Measurements from ENCODE around the gene SLC38A1.

SLC38A1 gene

DNA sequence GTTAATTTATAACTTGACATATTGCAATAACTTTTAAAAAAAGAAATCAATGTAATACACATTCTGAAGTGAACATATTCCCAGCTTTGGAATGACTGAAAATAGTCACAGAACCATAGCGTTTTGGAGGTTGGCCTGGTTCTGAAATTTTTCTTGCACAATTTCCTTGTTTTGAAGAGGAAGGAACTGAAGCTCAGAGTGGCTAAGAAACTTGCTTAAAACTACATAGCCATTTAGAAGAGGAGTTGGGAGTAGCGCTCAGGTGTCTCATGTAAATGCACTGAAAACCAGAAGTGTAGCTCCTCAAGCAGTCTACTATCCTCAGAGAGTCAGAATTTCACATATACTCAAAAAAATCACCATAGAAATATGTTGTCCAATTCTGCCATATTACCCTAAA lies 41.2 kb downstream of the SLC38A1 start:
- no peak for DNase-seq

DNA sequence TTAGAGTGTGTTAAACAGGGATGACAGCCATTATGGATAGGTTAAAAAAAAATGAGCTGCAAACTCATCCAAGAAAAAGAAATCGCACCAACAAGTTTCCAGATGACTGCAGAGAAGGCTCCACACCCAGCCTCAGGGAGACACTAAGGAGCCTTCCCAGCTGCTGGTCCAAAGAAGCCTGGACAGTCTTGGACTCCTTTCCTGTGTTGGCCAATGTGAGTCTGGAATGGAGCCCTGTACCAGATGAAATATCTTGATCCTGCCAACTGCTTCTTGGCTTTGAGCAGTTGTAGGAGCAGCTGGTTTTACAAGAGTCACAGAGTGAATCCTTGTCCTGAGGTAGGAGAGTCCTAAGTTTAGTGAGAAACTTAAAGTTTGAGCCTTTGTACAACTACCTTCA lies 44.5 kb downstream of the SLC38A1 start:
- no peak for DNase-seq

GRCh38 chr12:46223047-46223446 lies 45.8 kb downstream of the SLC38A1 start:
- no peak for DNase-seq

DNA sequence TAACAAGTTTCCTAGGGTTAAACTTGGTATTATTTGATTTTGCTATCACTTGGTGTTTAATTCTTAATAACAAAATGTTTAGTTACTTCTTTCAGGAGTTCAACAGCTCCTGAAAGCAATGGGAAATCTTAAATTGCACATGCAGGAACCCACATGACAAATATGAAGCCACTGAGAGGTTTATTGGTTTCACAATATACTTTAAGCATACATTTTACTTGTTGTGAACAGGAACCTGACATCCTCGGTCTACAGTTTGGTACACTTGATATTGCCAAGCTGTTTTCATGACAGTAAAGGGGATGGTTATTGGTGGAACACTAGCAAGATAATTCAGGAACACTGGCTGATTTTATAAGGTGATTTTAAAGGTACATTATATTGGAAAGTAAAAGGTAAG lies 46.2 kb downstream of the SLC38A1 start:
- DNase-seq, result no peak

- DNase-seq, result no peak
These were observed 47.4 kb downstream of the SLC38A1 start for GRCh38 chr12:46221255-46222128.

DNA sequence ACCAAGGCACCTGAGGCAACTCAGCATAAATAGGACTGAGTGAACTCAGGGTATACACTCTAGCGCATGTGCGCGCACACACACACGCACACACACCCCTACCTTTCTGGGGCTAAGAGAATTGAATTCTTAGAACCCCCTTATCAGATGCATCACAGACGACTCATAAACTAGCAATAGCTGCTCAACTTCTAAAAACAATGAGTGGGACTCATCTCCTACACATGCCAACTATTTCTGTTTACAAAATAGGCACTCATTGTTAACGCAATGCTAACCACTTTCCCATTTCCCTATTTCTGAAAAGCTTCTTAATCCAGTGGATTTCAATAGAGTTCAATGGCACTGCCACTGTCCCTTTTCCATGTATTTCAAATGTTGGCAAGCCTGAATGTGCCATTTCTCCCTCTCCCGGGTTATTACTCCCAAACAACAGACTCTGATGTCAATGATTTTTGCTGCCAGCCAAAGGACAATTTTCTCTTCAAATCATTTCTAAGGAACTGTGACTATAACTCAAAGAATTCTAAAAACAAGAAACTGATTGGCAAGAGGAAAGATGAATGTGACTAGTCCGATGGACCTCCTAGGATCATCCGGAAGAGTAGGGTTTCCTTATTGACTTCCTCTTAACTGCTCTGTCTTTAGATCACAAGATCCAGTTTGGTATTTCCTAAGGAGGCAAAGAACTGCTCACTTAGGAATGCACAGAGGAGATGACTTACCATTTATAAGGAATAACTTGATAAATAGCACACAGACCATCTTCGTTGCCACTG lies 48.8 kb downstream of the SLC38A1 start:
- DNase-seq, result no peak

DNA sequence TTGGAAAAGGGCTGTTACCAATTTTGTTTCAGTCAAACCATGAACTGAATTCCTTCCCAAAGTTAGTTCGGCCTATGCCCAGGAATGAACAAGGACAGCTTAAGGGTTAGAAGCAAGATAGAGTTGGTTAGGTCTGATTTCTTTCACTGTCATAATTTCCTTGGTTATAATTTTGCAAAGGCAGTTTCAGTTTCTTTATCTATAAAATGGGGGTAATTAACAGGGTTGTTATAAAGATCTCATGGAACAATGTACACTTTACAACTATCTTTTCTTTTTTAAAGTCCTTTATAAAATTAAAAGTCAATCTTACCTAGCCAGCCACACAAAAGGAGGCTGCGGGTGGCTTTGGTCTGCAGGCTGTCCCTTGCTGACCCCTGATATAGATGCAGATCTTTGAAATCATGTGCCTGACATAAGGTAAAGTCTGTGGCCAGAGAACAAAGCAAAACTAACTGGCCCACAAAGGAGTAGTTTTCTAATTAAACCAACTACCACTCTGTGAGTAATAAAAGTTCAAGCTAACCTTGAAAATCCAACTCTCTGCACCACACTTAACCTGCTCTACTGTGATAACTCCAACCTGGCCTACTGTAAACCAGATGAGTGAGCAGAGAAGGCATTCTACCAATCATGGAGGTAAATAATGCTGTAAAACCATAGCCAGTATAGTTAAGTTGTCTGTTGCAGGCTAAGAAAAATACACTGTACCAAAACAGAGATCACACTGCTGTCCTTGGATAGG lies 49.5 kb downstream of the SLC38A1 start:
- no peak for DNase-seq

- no peak for DNase-seq
These were observed 50.3 kb downstream of the SLC38A1 start for GRCh38 chr12:46218322-46219095.

DNA sequence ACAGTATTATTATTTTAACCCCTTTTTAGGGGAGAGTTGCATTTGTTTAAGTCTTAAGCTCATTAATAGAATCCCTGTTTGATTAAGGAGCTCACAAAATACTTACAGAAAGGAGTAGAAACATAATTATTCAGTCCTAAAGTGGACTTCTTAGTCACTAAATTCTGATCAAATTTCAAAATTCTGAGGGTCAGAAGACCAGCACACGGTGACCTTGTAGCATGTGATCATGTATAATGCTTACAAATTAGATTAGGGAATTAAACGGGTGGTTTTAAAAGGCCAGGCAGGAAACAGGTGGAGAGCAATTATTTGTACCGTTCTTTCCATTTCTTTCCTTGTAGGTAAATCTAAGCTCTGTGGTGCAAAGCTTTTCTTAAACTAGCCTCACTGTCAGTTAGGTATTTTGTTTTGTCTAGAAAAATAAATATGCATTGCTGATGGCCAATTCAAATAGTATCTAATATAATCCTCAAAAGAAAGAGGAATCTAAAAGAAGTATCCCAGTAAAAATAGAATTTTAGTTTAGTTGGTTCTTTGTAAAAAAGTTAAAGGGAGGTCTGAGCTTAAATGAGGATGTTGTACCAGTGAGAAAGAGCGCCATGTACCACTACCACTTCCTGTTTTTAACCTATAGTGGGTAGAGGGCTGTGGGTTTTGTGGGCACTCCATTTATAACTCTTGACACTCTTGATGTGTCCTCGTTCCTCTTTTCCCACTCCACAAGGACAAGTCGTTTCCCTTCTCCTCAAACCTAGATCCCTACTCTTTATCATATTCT lies 51.1 kb downstream of the SLC38A1 start:
- DNase-seq, result no peak

DNA sequence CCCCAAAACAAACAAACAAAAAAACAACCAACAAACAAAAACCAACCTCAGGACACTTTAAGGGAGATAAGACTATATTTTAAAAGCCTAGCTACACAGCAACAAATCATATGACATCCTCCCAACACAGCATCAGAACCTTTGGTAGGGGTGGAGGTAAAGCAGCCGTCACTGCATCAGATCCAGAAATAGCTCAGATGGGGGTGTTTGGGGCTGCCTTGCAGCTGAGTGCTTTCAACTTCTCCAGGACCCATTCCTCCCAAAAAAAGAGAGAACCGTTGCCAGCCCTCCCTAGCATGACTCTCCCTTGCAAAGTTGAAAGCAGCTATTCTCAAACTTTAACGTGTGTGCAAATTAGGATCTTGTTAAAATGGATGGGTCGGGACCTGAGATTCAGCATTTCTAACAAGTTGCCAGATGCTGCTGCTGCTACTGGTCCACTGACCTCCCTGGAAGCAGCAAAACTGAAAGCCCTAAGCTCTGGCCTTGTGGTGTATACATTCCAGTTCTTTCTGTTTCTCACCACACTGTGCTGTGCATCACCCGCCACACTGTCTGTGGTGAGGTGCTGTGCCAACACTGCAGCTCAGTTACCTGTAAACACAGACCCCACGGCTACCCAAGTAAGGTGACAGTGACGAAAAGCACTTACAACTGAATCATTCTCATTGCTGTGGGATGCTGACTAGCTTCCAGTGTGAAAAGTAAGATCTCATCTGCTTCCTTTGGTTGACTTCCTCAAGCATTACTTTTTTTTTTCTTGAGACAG lies 54.0 kb downstream of the SLC38A1 start:
- no peak for DNase-seq

DNA sequence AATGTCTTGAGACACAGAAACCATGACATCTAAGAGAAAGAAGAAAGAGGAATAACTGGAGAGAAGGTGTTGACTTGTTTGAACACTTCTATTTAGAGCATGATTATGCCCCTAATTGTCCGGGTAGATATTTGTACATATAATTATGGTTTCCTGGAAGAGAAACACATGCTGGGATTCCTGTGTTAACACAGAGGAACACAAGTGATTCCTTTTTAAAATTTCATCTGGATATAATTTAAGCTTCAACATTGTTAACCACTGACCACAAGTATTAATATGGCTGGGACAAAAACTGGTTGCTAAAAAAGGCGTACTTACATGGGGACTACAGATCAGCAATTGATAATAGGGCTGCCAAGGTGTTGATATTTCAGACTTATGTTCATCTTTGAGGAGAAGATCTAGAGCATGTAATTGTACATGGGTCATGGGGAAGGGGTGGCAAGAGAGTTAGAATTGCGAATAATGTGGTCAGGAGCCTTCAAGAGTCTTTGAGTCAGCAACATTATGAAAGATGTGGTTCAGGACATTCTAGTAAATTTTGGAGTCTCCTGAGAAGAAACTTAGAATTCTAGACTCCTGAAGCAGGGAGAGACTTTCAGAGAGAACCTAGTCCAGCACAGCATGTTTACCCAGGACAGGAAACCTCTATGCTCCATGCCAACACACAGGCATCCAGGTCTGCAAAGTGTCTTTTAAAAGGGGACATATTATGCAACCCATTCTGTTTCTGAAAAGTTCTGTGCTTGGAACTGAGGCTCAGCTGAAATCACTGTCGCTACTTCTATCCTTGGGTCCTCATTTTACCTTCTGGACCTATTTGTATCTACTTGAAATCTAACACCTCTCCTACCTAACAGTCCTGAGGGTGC lies 56.5 kb downstream of the SLC38A1 start:
- no peak for DNase-seq

GRCh38 chr12:46210873-46211439 lies 57.9 kb downstream of the SLC38A1 start:
- no peak for DNase-seq

DNA sequence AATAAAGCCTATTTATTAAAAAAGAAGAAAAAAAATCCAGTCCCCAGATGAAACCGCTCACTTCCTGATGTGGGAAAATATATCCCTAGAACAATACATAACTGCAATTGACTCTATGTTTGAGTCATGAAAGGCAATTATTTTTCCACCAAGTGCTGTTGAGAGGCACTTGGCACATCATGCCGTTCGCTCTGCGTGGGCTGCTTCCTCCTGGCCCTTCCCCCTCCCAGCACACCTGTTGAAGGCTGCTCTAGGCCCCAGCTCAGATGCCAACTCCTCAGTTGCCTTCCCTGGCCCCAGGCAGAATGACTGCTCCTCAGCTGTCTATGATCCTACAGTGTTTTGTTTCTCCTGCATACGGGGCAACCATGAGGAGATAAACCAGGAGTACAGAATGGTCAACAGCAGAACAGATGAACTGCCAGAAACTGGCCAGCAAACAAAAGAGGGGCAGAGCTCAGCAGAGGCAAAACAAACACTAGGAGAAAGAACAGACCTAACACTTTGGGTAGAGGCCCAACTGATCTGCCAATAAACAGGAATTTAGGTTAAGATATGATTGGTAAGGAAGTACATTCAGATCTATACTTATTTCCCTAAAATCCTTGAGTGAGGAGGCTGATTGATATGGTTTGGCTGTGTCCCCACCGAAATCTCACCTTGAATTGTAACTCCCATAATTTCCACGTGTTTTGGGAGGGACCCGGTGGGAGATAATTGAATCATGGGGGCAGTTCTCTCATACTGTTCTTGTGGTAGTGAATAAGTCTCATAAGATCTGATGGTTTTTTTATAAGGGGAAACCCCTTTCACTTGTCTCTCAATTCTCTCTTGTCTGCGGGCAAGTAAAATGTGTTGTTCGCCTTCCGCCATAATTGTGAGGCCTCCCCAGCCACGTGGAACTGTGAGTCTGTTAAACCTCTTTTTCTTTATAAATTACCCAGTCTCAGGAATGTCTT lies 58.6 kb downstream of the SLC38A1 start:
- peak; percentile 88 for DNase-seq

DNA sequence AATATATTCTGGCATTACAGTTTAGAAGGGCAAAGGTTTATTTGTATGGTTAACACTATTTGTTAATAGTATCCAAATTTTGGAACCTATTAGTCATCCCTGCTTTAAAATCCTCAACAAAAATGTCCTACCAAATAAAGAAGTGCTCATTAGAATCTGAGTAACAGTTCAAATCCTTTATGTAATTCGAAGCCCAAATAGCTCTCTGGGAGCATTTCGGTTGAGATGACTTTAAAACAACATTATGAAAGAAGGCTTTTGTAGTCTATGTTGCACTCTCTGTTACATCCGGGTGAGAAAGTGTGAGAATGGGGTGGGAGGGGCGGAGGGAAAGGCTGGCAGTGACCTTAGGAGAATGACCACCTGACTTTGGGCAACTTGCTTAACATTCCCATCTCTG lies 59.7 kb downstream of the SLC38A1 start:
- DNase-seq, result no peak

GRCh38 chr12:46208370-46208769 lies 60.5 kb downstream of the SLC38A1 start:
- no peak for DNase-seq

GRCh38 chr12:46207644-46208043 lies 61.2 kb downstream of the SLC38A1 start:
- no peak for DNase-seq

DNA sequence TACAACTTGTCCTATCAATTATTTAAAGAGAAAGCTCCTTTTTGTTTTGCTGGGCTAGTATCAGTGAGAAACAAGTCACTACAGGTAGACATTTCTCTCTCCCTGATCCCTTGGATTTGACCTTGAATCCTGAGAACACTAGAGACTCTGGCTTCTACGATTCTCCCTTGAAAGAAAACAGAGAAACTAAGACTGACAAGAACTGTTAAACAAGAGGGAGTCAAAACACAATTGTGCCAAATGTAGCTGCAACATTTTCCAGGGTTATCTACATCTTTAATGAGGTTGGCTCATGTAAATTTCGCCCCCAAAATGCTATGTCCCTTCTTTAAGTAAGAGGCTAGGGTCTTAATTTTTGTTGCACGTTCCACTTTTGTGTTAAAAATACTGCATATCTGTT lies 62.4 kb downstream of the SLC38A1 start:
- DNase-seq, result no peak

- no peak for DNase-seq
These were observed 63.5 kb downstream of the SLC38A1 start for GRCh38 chr12:46205294-46205693.

Measured in NCI-H510A (cell line).